ENCODE results near the gene PDK2.

Gene PDK2

GRCh38 chr17:50136096-50136687, 41.0 kb downstream of the PDK2 start:
- Mint-ChIP-seq H3K27me3 (no peaks in the 10 kb centered on the region), H3K36me3 (ENCODE audit: insufficient read depth) (peaks cover 57% of the 10 kb centered on the region), H3K27ac (peak overlapping the region in 1 of 2 donors; percentile 32), H3K9me3 (no peaks in the 10 kb centered on the region), H3K4me3 (no peak overlapping the region), H3K4me1 (ENCODE audit: low read depth in 2 of 2) (peaks cover 35 to 38% of the 10 kb centered on the region in 2 donors)
- DNase-seq (no peak), ATAC-seq (replicated peaks) (no peak)

- Mint-ChIP-seq H3K4me1 (ENCODE audit: low read depth in 2 of 2) (peaks cover 40 to 41% of the 10 kb centered on the region in 2 donors), H3K9me3 (no peaks in the 10 kb centered on the region), H3K27me3 (no peaks in the 10 kb centered on the region), H3K36me3 (ENCODE audit: insufficient read depth) (peaks cover 58% of the 10 kb centered on the region), H3K27ac (no peak overlapping the region), H3K4me3 (no peak overlapping the region)
- ATAC-seq (replicated peaks) (no peak), DNase-seq (no peak)
These were observed 41.9 kb downstream of the PDK2 start for GRCh38 chr17:50137042-50137441.

- DNase-seq (no peak), ATAC-seq (replicated peaks) (no peak)
- no peaks in the 10 kb centered on the region for H3K27me3 Mint-ChIP-seq
- peaks cover 56 to 61% of the 10 kb centered on the region in 2 donors for H3K4me1 Mint-ChIP-seq (ENCODE audit: low read depth in 2 of 2)
- no peaks in the 10 kb centered on the region for H3K9me3 Mint-ChIP-seq
- no peak overlapping the region for H3K4me3 Mint-ChIP-seq
- H3K27ac Mint-ChIP-seq, result peak overlapping the region; percentile 91 to 97
- peaks cover 55% of the 10 kb centered on the region for H3K36me3 Mint-ChIP-seq (ENCODE audit: insufficient read depth)
These were observed 44.1 kb downstream of the PDK2 start for GRCh38 chr17:50139185-50139783.

- Mint-ChIP-seq H3K4me1 (ENCODE audit: low read depth in 2 of 2) (peaks cover 64 to 67% of the 10 kb centered on the region in 2 donors), H3K27ac (peak overlapping the region; percentile 91 to 97), H3K36me3 (ENCODE audit: insufficient read depth) (peaks cover 55% of the 10 kb centered on the region), H3K27me3 (no peaks in the 10 kb centered on the region), H3K4me3 (peak overlapping the region; percentile 72 to 75), H3K9me3 (no peaks in the 10 kb centered on the region)
- peak; percentile 80 to 82 (median 80) for DNase-seq
- ATAC-seq (replicated peaks), result peak; percentile 84
These were observed 45.1 kb downstream of the PDK2 start for GRCh38 chr17:50139950-50140885.

GRCh38 chr17:50141026-50141744, 46.0 kb downstream of the PDK2 start:
- H3K4me1 Mint-ChIP-seq (ENCODE audit: low read depth in 2 of 2), result peaks cover 74 to 76% of the 10 kb centered on the region in 2 donors
- DNase-seq (no peak), ATAC-seq (replicated peaks) (no peak)
- no peaks in the 10 kb centered on the region for H3K9me3 Mint-ChIP-seq
- no peaks in the 10 kb centered on the region for H3K27me3 Mint-ChIP-seq
- peak overlapping the region; percentile 91 to 97 for H3K27ac Mint-ChIP-seq
- H3K4me3 Mint-ChIP-seq, result peak overlapping the region; percentile 72 to 75
- H3K36me3 Mint-ChIP-seq (ENCODE audit: insufficient read depth), result peaks cover 51% of the 10 kb centered on the region

GRCh38 chr17:50141745-50142110, 46.6 kb downstream of the PDK2 start:
- Mint-ChIP-seq H3K27ac (peak overlapping the region; percentile 91 to 97), H3K4me3 (peak overlapping the region; percentile 72 to 75), H3K36me3 (ENCODE audit: insufficient read depth) (peaks cover 49% of the 10 kb centered on the region), H3K9me3 (no peaks in the 10 kb centered on the region), H3K4me1 (ENCODE audit: low read depth in 2 of 2) (peaks cover 75 to 76% of the 10 kb centered on the region in 2 donors), H3K27me3 (no peaks in the 10 kb centered on the region)
- DNase-seq (no peak), ATAC-seq (replicated peaks) (peak; percentile 47)

- Mint-ChIP-seq H3K27ac (peak overlapping the region; percentile 91 to 97), H3K36me3 (ENCODE audit: insufficient read depth) (peaks cover 33% of the 10 kb centered on the region), H3K4me1 (ENCODE audit: low read depth in 2 of 2) (peaks cover 82% of the 10 kb centered on the region in 2 donors), H3K27me3 (no peaks in the 10 kb centered on the region), H3K4me3 (peak overlapping the region in 1 of 2 donors; percentile 72), H3K9me3 (no peaks in the 10 kb centered on the region)
- ATAC-seq (replicated peaks) (no peak), DNase-seq (no peak)
These were observed 48.5 kb downstream of the PDK2 start for GRCh38 chr17:50143461-50144176.

- peaks cover 81 to 82% of the 10 kb centered on the region in 2 donors for H3K4me1 Mint-ChIP-seq (ENCODE audit: low read depth in 2 of 2)
- H3K9me3 Mint-ChIP-seq, result no peaks in the 10 kb centered on the region
- peak overlapping the region; percentile 45 to 97 for H3K27ac Mint-ChIP-seq
- peaks cover 30% of the 10 kb centered on the region for H3K36me3 Mint-ChIP-seq (ENCODE audit: insufficient read depth)
- no peak for DNase-seq
- peak overlapping the region; percentile 0 to 2 for H3K4me3 Mint-ChIP-seq
- no peak for ATAC-seq (replicated peaks)
- H3K27me3 Mint-ChIP-seq, result no peaks in the 10 kb centered on the region
These were observed 49.2 kb downstream of the PDK2 start for GRCh38 chr17:50144355-50144754.

- Mint-ChIP-seq H3K27ac (peak overlapping the region; percentile 45 to 97), H3K4me1 (ENCODE audit: low read depth in 2 of 2) (peaks cover 74 to 78% of the 10 kb centered on the region in 2 donors), H3K27me3 (no peaks in the 10 kb centered on the region), H3K9me3 (no peaks in the 10 kb centered on the region), H3K36me3 (ENCODE audit: insufficient read depth) (peaks cover 25% of the 10 kb centered on the region), H3K4me3 (peak overlapping the region; percentile 94 to 98)
- DNase-seq (no peak), ATAC-seq (replicated peaks) (no peak)
These were observed 49.8 kb downstream of the PDK2 start for GRCh38 chr17:50144845-50145531.

- Mint-ChIP-seq H3K9me3 (no peaks in the 10 kb centered on the region), H3K27me3 (no peaks in the 10 kb centered on the region), H3K4me1 (ENCODE audit: low read depth in 2 of 2) (peaks cover 68 to 71% of the 10 kb centered on the region in 2 donors), H3K36me3 (ENCODE audit: insufficient read depth) (peaks cover 19% of the 10 kb centered on the region), H3K4me3 (peak overlapping the region; percentile 94 to 98), H3K27ac (peak overlapping the region; percentile 45 to 97)
- ATAC-seq (replicated peaks) (no peak), DNase-seq (no peak)
These were observed 50.5 kb downstream of the PDK2 start for GRCh38 chr17:50145532-50146229.

GRCh38 chr17:50146230-50146926, 51.2 kb downstream of the PDK2 start:
- ATAC-seq (replicated peaks), result no peak
- peak overlapping the region; percentile 93 to 97 for H3K27ac Mint-ChIP-seq
- peaks cover 64 to 65% of the 10 kb centered on the region in 2 donors for H3K4me1 Mint-ChIP-seq (ENCODE audit: low read depth in 2 of 2)
- peaks cover 19% of the 10 kb centered on the region for H3K36me3 Mint-ChIP-seq (ENCODE audit: insufficient read depth)
- no peak for DNase-seq
- H3K4me3 Mint-ChIP-seq, result peak overlapping the region; percentile 94 to 98
- no peaks in the 10 kb centered on the region for H3K9me3 Mint-ChIP-seq
- no peaks in the 10 kb centered on the region for H3K27me3 Mint-ChIP-seq
